Measurements from ENCODE around the gene CNOT6.
"Not testable (repeated sequence)": the region's sequence is repeated elsewhere in the genome, so short reads cannot be mapped to it uniquely, and the experiment has no call there.

The CNOT6 gene

GRCh38 chr5:180499684-180500083 is 5.5 kb downstream of the CNOT6 start:
- Histone ChIP-seq H3K9ac (ENCODE audit: low read length) (no peak overlapping the region), H3K27me3 (ENCODE audit: control insufficient read depth, insufficient read depth, low read length) (no peaks in the 10 kb centered on the region), H3K36me3 (ENCODE audit: control insufficient read depth, insufficient read depth, low read length) (no peaks in the 10 kb centered on the region), H3K27ac (ENCODE audit: low read depth, low read length) (no peak overlapping the region), H3K4me3 (ENCODE audit: low read length) (no peak overlapping the region), H3K4me1 (ENCODE audit: control insufficient read depth, insufficient read depth, low read length) (peaks cover 7% of the 10 kb centered on the region)

GRCh38 chr5:180500300-180500699 is 6.1 kb downstream of the CNOT6 start:
- H3K27ac ChIP-seq (ENCODE audit: low read depth, low read length); H3K9ac ChIP-seq (ENCODE audit: low read length); H3K36me3 ChIP-seq (ENCODE audit: control insufficient read depth, insufficient read depth, low read length); H3K4me3 ChIP-seq (ENCODE audit: low read length); H3K27me3 ChIP-seq (ENCODE audit: control insufficient read depth, insufficient read depth, low read length); H3K4me1 ChIP-seq (ENCODE audit: control insufficient read depth, insufficient read depth, low read length): not testable (repeated sequence)

- no peak overlapping the region for H3K4me3 ChIP-seq (ENCODE audit: low read length)
- H3K36me3 ChIP-seq (ENCODE audit: control insufficient read depth, insufficient read depth, low read length) = no peaks in the 10 kb centered on the region
- no peaks in the 10 kb centered on the region for H3K27me3 ChIP-seq (ENCODE audit: control insufficient read depth, insufficient read depth, low read length)
- no peak overlapping the region for H3K27ac ChIP-seq (ENCODE audit: low read depth, low read length)
- no peak overlapping the region for H3K9ac ChIP-seq (ENCODE audit: low read length)
- no peaks in the 10 kb centered on the region for H3K4me1 ChIP-seq (ENCODE audit: control insufficient read depth, insufficient read depth, low read length)
Measured at GRCh38 chr5:180507661-180508060, 13.5 kb downstream of the CNOT6 start.

- H3K27me3 ChIP-seq (ENCODE audit: control insufficient read depth, insufficient read depth, low read length) = no peaks in the 10 kb centered on the region
- H3K4me3 ChIP-seq (ENCODE audit: low read length) = no peak overlapping the region
- H3K27ac ChIP-seq (ENCODE audit: low read depth, low read length) = no peak overlapping the region
- no peak overlapping the region for H3K9ac ChIP-seq (ENCODE audit: low read length)
- H3K4me1 ChIP-seq (ENCODE audit: control insufficient read depth, insufficient read depth, low read length) = no peaks in the 10 kb centered on the region
- H3K36me3 ChIP-seq (ENCODE audit: control insufficient read depth, insufficient read depth, low read length) = no peaks in the 10 kb centered on the region
Measured at GRCh38 chr5:180515294-180515693, 21.1 kb downstream of the CNOT6 start.

GRCh38 chr5:180515974-180516373 is 21.8 kb downstream of the CNOT6 start:
- not testable (repeated sequence) for H3K27me3 ChIP-seq (ENCODE audit: control insufficient read depth, insufficient read depth, low read length); H3K4me1 ChIP-seq (ENCODE audit: control insufficient read depth, insufficient read depth, low read length); H3K9ac ChIP-seq (ENCODE audit: low read length); H3K27ac ChIP-seq (ENCODE audit: low read depth, low read length); H3K36me3 ChIP-seq (ENCODE audit: control insufficient read depth, insufficient read depth, low read length); H3K4me3 ChIP-seq (ENCODE audit: low read length)

- no peak overlapping the region for H3K4me3 ChIP-seq (ENCODE audit: low read length)
- H3K36me3 ChIP-seq (ENCODE audit: control insufficient read depth, insufficient read depth, low read length) = no peaks in the 10 kb centered on the region
Measured at GRCh38 chr5:180516440-180516839, 22.3 kb downstream of the CNOT6 start.

GRCh38 chr5:180519098-180519497 is 24.9 kb downstream of the CNOT6 start:
- Histone ChIP-seq H3K27ac (ENCODE audit: low read depth, low read length) (no peak overlapping the region), H3K4me3 (ENCODE audit: low read length) (no peak overlapping the region), H3K9ac (ENCODE audit: low read length) (no peak overlapping the region), H3K4me1 (ENCODE audit: control insufficient read depth, insufficient read depth, low read length) (no peaks in the 10 kb centered on the region), H3K27me3 (ENCODE audit: control insufficient read depth, insufficient read depth, low read length) (no peaks in the 10 kb centered on the region), H3K36me3 (ENCODE audit: control insufficient read depth, insufficient read depth, low read length) (no peaks in the 10 kb centered on the region)

More at GRCh38 chr5:180516440-180516839, 22.3 kb downstream of the CNOT6 start:
- Histone ChIP-seq H3K27ac (ENCODE audit: low read depth, low read length) (no peak overlapping the region), H3K9ac (ENCODE audit: low read length) (no peak overlapping the region), H3K4me1 (ENCODE audit: control insufficient read depth, insufficient read depth, low read length) (no peaks in the 10 kb centered on the region), H3K27me3 (ENCODE audit: control insufficient read depth, insufficient read depth, low read length) (no peaks in the 10 kb centered on the region)

GRCh38 chr5:180521101-180521500 is 26.9 kb downstream of the CNOT6 start:
- no peak overlapping the region for H3K9ac ChIP-seq (ENCODE audit: low read length)
- no peak overlapping the region for H3K27ac ChIP-seq (ENCODE audit: low read depth, low read length)
- no peaks in the 10 kb centered on the region for H3K27me3 ChIP-seq (ENCODE audit: control insufficient read depth, insufficient read depth, low read length)
- no peaks in the 10 kb centered on the region for H3K36me3 ChIP-seq (ENCODE audit: control insufficient read depth, insufficient read depth, low read length)
- H3K4me1 ChIP-seq (ENCODE audit: control insufficient read depth, insufficient read depth, low read length) = no peaks in the 10 kb centered on the region
- H3K4me3 ChIP-seq (ENCODE audit: low read length) = no peak overlapping the region

GRCh38 chr5:180521591-180521990 is 27.4 kb downstream of the CNOT6 start:
- H3K4me1 ChIP-seq (ENCODE audit: control insufficient read depth, insufficient read depth, low read length) = no peaks in the 10 kb centered on the region
- no peak overlapping the region for H3K4me3 ChIP-seq (ENCODE audit: low read length)
- H3K36me3 ChIP-seq (ENCODE audit: control insufficient read depth, insufficient read depth, low read length) = no peaks in the 10 kb centered on the region
- no peak overlapping the region for H3K9ac ChIP-seq (ENCODE audit: low read length)
- H3K27me3 ChIP-seq (ENCODE audit: control insufficient read depth, insufficient read depth, low read length) = no peaks in the 10 kb centered on the region
- H3K27ac ChIP-seq (ENCODE audit: low read depth, low read length) = no peak overlapping the region

GRCh38 chr5:180522330-180522729 is 28.2 kb downstream of the CNOT6 start:
- H3K4me1 ChIP-seq (ENCODE audit: control insufficient read depth, insufficient read depth, low read length) = no peaks in the 10 kb centered on the region
- no peak overlapping the region for H3K9ac ChIP-seq (ENCODE audit: low read length)
- H3K36me3 ChIP-seq (ENCODE audit: control insufficient read depth, insufficient read depth, low read length) = no peaks in the 10 kb centered on the region
- H3K27ac ChIP-seq (ENCODE audit: low read depth, low read length) = no peak overlapping the region
- no peaks in the 10 kb centered on the region for H3K27me3 ChIP-seq (ENCODE audit: control insufficient read depth, insufficient read depth, low read length)
- no peak overlapping the region for H3K4me3 ChIP-seq (ENCODE audit: low read length)

- Histone ChIP-seq H3K4me3 (ENCODE audit: low read length) (no peak overlapping the region), H3K27me3 (ENCODE audit: control insufficient read depth, insufficient read depth, low read length) (no peaks in the 10 kb centered on the region), H3K9ac (ENCODE audit: low read length) (no peak overlapping the region), H3K27ac (ENCODE audit: low read depth, low read length) (no peak overlapping the region), H3K4me1 (ENCODE audit: control insufficient read depth, insufficient read depth, low read length) (no peaks in the 10 kb centered on the region), H3K36me3 (ENCODE audit: control insufficient read depth, insufficient read depth, low read length) (no peaks in the 10 kb centered on the region)
Measured at GRCh38 chr5:180523629-180524466, 29.7 kb downstream of the CNOT6 start.

GRCh38 chr5:180525399-180525798 is 31.2 kb downstream of the CNOT6 start:
- no peak overlapping the region for H3K4me3 ChIP-seq (ENCODE audit: low read length)
- no peaks in the 10 kb centered on the region for H3K4me1 ChIP-seq (ENCODE audit: control insufficient read depth, insufficient read depth, low read length)
- H3K9ac ChIP-seq (ENCODE audit: low read length) = no peak overlapping the region
- no peaks in the 10 kb centered on the region for H3K27me3 ChIP-seq (ENCODE audit: control insufficient read depth, insufficient read depth, low read length)
- no peak overlapping the region for H3K27ac ChIP-seq (ENCODE audit: low read depth, low read length)
- H3K36me3 ChIP-seq (ENCODE audit: control insufficient read depth, insufficient read depth, low read length) = no peaks in the 10 kb centered on the region

- Histone ChIP-seq H3K27me3 (ENCODE audit: control insufficient read depth, insufficient read depth, low read length) (no peaks in the 10 kb centered on the region), H3K27ac (ENCODE audit: low read depth, low read length) (no peak overlapping the region), H3K9ac (ENCODE audit: low read length) (no peak overlapping the region), H3K4me1 (ENCODE audit: control insufficient read depth, insufficient read depth, low read length) (no peaks in the 10 kb centered on the region), H3K4me3 (ENCODE audit: low read length) (no peak overlapping the region), H3K36me3 (ENCODE audit: control insufficient read depth, insufficient read depth, low read length) (no peaks in the 10 kb centered on the region)
Measured at GRCh38 chr5:180526269-180526668, 32.1 kb downstream of the CNOT6 start.
